Stimulated activated CD4-positive, alpha-beta T cell treated with anti-CD3 and anti-CD28 coated beads, Interleukin-15, amount 100 ng/mL, for 48 hours (primary cell): ENCODE measurements around the gene STIM1.

Source experiments
- DNase-seq, 2 donors: peaks; one replicate each; pipeline ENCODE4 v3.0.0-alpha.2; 2020; ENCODE audit warnings: low read depth in 2 of 2

The STIM1 gene

GRCh38 chr11:4068962-4069361 lies 213.5 kb downstream of the STIM1 start:
- DNase-seq: no peak

GRCh38 chr11:4071325-4071724 lies 215.9 kb downstream of the STIM1 start:
- no peak for DNase-seq

GRCh38 chr11:4071914-4072313 lies 216.4 kb downstream of the STIM1 start:
- no peak for DNase-seq

GRCh38 chr11:4072668-4073285 lies 217.3 kb downstream of the STIM1 start:
- peak in 1 of 2 donors; percentile 27 for DNase-seq

GRCh38 chr11:4074266-4074665 lies 218.8 kb downstream of the STIM1 start:
- no peak for DNase-seq

DNA sequence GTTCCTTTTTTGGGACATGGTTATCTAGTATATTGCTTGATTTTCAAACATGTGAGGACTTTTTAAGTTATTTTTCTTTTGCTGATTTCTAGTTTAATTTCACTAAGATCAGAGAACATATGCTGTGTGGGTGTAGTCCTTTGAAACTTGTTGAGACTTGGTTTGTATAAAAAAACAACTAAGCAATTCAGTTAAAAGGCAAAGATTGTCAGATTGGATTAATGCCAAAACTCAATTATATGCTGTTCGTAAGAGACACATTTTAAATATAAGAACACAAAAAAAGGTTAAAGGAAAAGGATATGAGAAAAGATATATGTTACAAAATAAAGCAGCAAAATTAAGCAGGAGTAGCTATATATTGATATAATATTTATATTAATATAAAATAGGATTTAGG lies 221.3 kb downstream of the STIM1 start:
- no peak for DNase-seq

- DNase-seq: no peak
Observed at GRCh38 chr11:4083198-4083597, 227.7 kb downstream of the STIM1 start.

GRCh38 chr11:4084406-4085125 lies 229.1 kb downstream of the STIM1 start:
- DNase-seq: no peak

- no peak for DNase-seq
Observed at GRCh38 chr11:4085575-4085974, 230.1 kb downstream of the STIM1 start.

- no peak for DNase-seq
Observed at GRCh38 chr11:4086575-4087353, 231.3 kb downstream of the STIM1 start.

- no peak for DNase-seq
Observed at GRCh38 chr11:4087551-4087950, 232.1 kb downstream of the STIM1 start.

DNA sequence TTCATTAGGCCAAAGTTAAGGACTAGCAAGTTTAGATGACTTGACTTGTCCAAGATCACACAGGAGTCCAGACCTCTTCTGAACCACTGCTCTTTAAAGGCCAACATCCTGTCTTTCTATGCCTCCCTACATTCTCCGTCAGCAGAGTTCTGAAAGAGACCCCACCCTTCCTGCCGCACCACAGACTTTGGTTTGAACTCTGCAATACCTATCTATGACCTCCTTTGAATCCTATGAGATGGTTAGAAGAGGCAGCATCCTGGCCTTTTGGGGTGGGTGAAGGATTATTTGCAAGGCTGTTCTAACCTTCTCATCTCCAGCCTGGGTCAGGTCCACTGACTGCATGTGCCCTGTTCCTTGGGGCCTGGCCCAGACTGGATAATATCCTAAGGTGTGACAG lies 234.8 kb downstream of the STIM1 start:
- DNase-seq: no peak

DNA sequence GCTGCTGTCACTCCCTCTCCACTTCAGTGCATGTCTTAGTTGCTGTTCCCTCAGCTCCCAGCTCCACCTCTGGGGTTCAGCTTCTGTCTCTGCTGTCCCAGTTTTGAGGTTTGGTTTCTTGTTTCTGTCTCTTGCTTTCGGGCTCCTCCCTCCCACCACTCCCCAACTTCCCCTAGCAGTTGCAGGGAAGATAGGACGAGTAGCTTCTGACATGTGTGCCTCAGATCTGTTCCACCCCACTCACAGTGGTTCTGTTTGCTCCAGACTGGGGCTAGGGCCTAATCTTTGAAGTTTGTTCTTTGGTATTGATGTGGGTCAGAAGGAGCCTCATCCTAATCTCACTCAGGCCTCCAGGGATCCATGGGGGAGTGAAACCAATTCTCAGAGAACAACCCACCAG lies 236.6 kb downstream of the STIM1 start:
- DNase-seq: no peak

- no peak for DNase-seq
Observed at GRCh38 chr11:4093519-4094347, 238.3 kb downstream of the STIM1 start.

DNA sequence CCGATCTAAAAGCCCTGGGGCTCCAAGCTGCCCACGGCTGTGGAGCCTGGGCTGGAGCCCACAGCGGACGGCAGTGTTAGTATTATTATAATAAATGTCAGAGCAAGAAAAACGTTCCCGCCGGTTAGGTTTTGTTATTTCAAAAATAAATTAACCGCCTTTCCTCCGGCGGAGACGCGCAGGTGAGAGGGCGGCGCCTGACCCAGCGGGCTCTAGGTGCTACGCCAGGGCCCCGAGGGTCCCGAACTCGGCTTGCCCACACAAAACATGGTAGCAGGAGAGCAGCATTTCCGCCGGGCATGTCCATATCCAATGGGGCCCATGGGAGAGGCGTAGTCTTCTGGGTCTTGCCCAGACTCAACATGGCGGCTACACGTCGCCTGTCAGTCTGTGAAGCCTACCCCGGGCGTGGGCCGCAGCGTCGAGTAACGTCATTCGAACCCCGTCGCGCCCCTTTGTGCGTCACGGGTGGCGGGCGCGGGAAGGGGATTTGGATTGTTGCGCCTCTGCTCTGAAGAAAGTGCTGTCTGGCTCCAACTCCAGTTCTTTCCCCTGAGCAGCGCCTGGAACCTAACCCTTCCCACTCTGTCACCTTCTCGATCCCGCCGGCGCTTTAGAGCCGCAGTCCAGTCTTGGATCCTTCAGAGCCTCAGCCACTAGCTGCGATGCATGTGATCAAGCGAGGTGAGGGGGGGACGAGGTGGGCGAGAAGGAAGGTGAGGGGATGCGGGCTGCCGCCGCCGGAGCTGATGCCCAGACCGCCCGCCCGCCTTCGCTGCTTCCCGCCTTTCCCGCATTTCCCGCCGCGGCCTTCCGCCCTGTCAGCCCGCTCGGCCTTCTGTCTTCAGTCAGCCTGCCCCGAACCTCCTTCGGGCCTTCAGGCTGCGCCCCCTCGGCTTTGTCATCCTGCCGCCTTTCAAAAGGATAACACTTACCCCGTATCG lies 239.2 kb downstream of the STIM1 start, which contains the start of gene RRM1:
Gene RRM1 (plus strand): TSS at position 452 of the 944 bp plus-strand sequence. CDS start 214 bp downstream, at position 666.
- DNase-seq: peak; percentile 92 to 93

- DNase-seq: no peak
Observed at GRCh38 chr11:4095509-4096230, 240.2 kb downstream of the STIM1 start.

- DNase-seq: no peak
Observed at GRCh38 chr11:4098026-4098621, 242.7 kb downstream of the STIM1 start.

DNA sequence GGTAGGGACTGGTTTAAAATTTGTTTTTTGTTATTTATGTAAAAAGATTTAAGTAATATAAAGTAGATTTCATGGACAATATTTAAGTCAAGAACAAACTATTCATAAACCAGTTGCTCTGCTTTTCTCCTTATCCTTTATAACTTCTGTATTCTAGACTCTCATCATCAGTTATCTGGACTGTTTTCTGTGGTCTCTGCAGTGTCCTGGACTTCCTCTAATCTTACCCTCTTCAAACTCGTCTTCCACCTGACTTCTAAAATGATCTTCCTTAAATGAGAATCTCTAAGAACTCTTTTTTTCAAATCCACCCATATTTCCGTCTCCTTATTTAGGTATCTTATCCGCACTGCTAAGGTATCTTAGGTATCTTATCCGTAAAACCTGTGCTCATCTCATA lies 247.2 kb downstream of the STIM1 start:
- DNase-seq: no peak

- DNase-seq: no peak
Observed at GRCh38 chr11:4103269-4103668, 247.8 kb downstream of the STIM1 start.

DNA sequence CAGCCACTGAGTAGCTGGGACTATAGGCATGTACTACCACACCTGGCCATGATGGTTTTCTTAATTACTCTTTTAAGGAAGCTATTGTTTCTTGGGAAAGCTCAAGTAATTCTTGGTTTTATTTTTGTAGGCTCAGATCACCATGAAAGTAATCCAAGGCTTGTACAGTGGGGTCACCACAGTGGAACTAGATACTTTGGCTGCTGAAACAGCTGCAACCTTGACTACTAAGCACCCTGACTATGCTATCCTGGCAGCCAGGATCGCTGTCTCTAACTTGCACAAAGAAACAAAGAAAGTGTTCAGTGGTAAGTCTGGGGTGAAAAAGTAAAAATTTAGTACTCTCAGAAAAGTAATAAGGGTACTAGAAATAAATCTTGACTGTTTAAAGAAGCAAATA lies 250.5 kb downstream of the STIM1 start:
- DNase-seq: no peak
